ENCODE measurements around the gene CENPT. TPM values are rescaled to one million over a fixed set of nuclear protein-coding genes. Genes with fewer than 3 reads are reported as not detected.

Gene CENPT, protein sequence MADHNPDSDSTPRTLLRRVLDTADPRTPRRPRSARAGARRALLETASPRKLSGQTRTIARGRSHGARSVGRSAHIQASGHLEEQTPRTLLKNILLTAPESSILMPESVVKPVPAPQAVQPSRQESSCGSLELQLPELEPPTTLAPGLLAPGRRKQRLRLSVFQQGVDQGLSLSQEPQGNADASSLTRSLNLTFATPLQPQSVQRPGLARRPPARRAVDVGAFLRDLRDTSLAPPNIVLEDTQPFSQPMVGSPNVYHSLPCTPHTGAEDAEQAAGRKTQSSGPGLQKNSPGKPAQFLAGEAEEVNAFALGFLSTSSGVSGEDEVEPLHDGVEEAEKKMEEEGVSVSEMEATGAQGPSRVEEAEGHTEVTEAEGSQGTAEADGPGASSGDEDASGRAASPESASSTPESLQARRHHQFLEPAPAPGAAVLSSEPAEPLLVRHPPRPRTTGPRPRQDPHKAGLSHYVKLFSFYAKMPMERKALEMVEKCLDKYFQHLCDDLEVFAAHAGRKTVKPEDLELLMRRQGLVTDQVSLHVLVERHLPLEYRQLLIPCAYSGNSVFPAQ
- total RNA-seq (ENCODE audit: unreplicated experiment): 153 TPM
- long read RNA-seq, transcript CENPT-218 (12 exons, 2,133 nt): major isoform, 16 of 52 reads
- long read RNA-seq, partial matches to known transcripts: 17 of 52 reads
- long read RNA-seq, other reads (novel, unspliced or antisense): 15 of 52 reads

DNA sequence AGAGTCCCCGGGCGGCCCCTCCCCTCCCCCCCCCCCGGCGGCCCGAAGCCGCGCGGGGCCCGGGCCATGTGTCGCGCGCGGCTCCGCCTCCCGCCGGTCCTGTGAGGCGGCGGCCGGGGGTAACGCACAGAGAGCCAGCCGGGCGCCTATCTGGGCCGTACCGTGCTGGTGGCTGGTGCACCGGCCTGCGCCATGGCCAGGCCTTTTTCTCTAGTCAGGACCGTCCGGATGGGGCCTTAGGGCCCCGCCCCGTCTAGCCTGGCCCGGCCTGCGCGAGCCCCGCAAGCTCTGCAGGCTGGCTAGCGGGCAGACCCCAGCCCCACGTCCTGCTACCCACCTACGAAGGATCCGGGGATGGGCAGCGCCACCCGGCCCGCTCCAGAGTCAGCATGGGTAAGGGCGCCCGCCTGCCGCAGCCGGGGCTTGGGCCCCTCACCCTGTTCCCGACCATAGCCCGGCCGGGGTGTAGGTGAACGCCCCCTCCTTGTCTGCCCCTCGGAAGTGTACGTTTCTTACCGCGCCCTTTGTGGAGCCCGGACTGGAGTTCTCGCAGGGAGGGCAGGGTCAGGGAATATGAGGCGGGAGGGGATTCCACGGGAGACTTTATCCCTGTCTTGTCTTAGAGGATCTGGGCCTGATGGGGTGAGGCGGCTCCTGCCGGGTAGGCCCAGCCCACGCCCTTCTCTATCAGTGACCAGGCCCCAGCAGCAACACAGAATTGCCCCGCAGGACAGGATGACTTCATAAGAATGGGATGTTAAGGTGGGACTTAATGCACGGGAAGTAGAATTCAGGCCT is at the start of gene CENPT:
Gene CENPT, minus strand, starts transcription at position 630 of the 798 bp plus-strand sequence. CDS start 13,834 bp downstream, outside the sequence.
- DNase-seq: peak; percentile 38
- Mint-ChIP-seq H3K27me3 (ENCODE audit: unreplicated experiment) (no peaks in the 10 kb centered on the region), H3K4me3 (ENCODE audit: unreplicated experiment) (peak within 1 kb of the TSS; percentile 97), H3K27ac (ENCODE audit: unreplicated experiment) (peak within 1 kb of the TSS; percentile 96), H3K9me3 (ENCODE audit: unreplicated experiment) (peaks cover 15% of the 10 kb centered on the region), H3K4me1 (ENCODE audit: low read depth, unreplicated experiment) (peaks cover 32% of the 10 kb centered on the region), H3K36me3 (ENCODE audit: unreplicated experiment) (no peaks in the 10 kb centered on the region)
- TF ChIP-seq, protein P1, sequence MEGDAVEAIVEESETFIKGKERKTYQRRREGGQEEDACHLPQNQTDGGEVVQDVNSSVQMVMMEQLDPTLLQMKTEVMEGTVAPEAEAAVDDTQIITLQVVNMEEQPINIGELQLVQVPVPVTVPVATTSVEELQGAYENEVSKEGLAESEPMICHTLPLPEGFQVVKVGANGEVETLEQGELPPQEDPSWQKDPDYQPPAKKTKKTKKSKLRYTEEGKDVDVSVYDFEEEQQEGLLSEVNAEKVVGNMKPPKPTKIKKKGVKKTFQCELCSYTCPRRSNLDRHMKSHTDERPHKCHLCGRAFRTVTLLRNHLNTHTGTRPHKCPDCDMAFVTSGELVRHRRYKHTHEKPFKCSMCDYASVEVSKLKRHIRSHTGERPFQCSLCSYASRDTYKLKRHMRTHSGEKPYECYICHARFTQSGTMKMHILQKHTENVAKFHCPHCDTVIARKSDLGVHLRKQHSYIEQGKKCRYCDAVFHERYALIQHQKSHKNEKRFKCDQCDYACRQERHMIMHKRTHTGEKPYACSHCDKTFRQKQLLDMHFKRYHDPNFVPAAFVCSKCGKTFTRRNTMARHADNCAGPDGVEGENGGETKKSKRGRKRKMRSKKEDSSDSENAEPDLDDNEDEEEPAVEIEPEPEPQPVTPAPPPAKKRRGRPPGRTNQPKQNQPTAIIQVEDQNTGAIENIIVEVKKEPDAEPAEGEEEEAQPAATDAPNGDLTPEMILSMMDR (IDR thresholded peaks at IDR 0.05; ENCODE audit: partially characterized antibody, unreplicated experiment): no peak

DNA sequence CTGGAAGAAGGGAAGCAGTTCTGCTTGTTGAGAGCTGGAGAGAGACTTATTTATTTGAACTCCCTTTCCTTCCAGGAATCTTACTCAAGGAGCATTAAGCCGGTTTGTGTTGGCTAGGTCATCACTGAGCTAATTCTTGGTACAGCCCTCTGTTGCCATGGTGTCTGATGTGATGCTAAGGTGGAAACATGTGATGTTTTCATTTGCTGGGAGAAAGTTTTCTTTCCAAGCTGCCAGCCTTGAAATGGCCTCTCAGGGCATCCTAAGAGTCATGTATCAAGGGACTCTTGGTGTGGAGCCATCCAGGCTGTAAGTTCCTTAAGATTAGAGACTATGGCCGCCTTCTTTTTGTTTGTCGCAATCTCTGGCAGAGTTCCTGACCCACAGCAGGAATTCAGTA is 49.7 kb upstream of the CENPT start:
- Mint-ChIP-seq H3K4me1 (ENCODE audit: low read depth, unreplicated experiment) (peaks cover 17% of the 10 kb centered on the region), H3K27ac (ENCODE audit: unreplicated experiment) (no peak overlapping the region), H3K36me3 (ENCODE audit: unreplicated experiment) (no peaks in the 10 kb centered on the region), H3K27me3 (ENCODE audit: unreplicated experiment) (peaks cover 5% of the 10 kb centered on the region), H3K4me3 (ENCODE audit: unreplicated experiment) (no peak overlapping the region), H3K9me3 (ENCODE audit: unreplicated experiment) (peaks cover 5% of the 10 kb centered on the region)
- no peak for DNase-seq
- TF ChIP-seq, protein P1 (IDR thresholded peaks at IDR 0.05; ENCODE audit: partially characterized antibody, unreplicated experiment): no peak

DNA sequence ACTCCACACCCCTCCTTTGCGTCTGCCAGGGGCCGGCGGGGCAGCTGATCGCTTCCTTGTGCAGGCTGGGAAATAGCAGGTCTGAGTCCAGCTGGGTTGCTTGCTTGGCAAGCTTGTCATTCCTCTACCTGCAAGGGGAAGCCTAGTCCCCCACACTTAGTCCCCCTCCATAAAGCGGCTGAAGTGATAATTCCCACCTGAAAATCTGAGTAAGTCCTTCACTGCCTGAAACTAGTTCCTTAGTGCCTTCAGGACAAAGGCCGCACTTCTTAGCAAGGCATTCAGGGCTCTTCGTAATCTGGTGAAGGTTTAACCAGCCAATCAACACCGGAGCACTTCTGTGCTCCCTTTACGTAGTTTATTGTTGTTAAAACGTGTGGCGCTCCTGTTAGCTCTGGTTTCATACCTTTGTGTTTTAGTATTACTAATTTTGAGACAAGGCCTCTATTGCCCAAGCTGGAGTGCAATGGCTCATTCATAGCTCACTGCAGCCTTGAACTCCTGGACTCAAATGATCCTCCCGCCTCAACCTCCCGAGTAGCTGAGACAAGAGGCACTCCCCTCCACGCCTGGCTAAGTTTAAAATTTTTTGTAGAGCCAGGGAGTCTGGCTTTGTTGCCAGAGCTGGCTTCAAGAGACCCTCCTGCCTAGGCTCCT is 46.4 kb upstream of the CENPT start:
- Mint-ChIP-seq H3K27me3 (ENCODE audit: unreplicated experiment) (peaks cover 3% of the 10 kb centered on the region), H3K9me3 (ENCODE audit: unreplicated experiment) (peaks cover 5% of the 10 kb centered on the region), H3K27ac (ENCODE audit: unreplicated experiment) (peak overlapping the region; percentile 94), H3K4me3 (ENCODE audit: unreplicated experiment) (peak overlapping the region; percentile 96), H3K4me1 (ENCODE audit: low read depth, unreplicated experiment) (peaks cover 7% of the 10 kb centered on the region), H3K36me3 (ENCODE audit: unreplicated experiment) (no peaks in the 10 kb centered on the region)
- peak; percentile 64 for DNase-seq
- TF ChIP-seq, protein P1 (IDR thresholded peaks at IDR 0.05; ENCODE audit: partially characterized antibody, unreplicated experiment): no peak

DNA sequence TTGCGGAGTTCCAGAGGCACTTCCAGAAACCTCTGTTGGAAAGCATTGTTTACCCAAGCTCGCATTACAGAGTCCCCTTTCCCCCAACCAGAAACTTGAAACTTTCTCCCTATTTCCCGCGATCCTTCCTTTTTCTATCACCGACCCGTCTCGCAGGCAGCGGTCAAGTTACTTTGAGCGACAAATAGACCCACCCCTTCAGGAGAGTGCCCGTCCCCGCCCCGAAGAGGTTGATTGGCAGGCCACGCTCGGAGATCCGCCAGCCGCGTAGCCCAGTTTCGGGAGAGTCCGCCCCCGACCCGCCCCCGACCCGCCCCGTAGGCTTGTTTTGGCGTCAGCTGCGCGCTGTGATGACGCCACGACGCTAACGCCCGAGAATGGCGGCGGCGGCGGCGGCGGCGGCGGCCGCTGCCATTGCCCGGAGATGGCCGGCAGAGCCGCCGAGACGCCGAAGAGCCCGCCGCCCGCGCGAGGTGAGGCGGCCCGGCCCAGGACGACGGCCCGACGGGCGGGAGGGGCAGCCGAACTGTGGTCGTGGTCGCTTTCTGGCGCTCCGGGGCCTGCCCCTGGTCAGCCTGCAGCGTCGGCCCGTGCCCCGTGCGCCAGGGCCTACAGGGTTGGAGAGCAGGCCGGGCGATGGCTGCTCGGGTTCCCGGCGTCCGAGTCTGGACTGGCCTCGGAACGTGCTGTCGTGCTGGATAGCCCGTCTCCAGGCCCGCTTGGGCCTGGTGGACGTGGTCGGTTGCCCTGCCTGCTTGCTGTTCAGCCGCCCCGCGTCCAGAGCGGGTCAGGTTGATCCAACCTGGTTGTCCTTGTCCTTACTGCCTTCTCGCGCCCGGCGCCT is 45.6 kb upstream of the CENPT start, which contains the start of gene PSKH1:
Gene PSKH1, plus strand, starts transcription at position 356 of the 844 bp plus-strand sequence. CDS start 15,496 bp downstream, outside the sequence.
- Mint-ChIP-seq H3K4me1 (ENCODE audit: low read depth, unreplicated experiment) (peaks cover 7% of the 10 kb centered on the region), H3K9me3 (ENCODE audit: unreplicated experiment) (peaks cover 5% of the 10 kb centered on the region), H3K27ac (ENCODE audit: unreplicated experiment) (peak within 1 kb of the TSS; percentile 94), H3K36me3 (ENCODE audit: unreplicated experiment) (no peaks in the 10 kb centered on the region), H3K4me3 (ENCODE audit: unreplicated experiment) (peak within 1 kb of the TSS; percentile 96), H3K27me3 (ENCODE audit: unreplicated experiment) (peaks cover 3% of the 10 kb centered on the region)
- DNase-seq: peak; percentile 96
- TF ChIP-seq, protein P1 (IDR thresholded peaks at IDR 0.05; ENCODE audit: partially characterized antibody, unreplicated experiment): no peak

Data from glutamatergic neuron (in vitro differentiated cells).